Left forelimb (tissue), 1 donor: ENCODE results near the gene CAMK2D.

ENCODE experiments used
- DNase-seq: peaks from one replicate; pipeline ENCODE4 v3.0.0-alpha.2; 2018; ENCODE audit warnings: low spot score

The CAMK2D gene

DNA sequence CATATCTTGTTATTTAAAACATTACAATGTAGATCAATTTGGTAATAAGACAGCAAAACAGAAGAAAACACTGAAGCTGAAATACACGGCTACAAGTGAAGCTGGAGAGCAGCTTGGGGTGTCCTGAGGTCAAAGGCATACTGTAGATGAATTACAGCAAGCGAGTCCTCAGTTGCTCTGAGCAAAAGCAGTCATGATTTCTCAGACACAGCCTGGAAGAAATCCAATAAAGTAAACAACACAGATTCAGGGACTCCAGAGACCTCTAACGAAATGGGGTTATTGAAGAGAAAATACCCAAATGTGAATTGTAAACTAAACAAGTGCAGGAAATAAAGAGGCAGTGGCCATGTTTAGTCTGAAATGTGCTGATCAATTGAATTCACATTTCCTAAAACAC, 324.4 kb downstream of the CAMK2D start:
- DNase-seq = no peak

DNA sequence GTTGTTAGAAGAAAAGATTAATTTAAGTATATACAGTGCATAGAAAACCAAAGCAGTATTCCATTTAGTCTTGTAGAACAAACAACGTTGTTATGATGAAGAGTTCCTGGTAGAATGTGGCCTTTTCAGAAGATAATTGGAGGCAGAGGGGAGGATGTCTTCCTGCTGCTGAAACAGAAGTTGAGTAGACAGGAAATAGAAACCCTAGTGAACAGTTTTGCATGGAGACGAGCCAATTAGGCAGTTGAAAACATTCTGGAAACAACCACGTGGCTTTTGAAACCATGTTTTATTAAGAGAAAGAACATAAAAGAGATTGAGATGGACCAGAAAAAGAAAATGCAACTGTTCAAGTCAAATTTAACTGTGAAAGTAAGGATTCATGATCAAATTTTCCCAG, 325.2 kb downstream of the CAMK2D start:
- no peak for DNase-seq

- DNase-seq = no peak
Measured at GRCh38 chr4:113435893-113436292, 325.6 kb downstream of the CAMK2D start.

DNA sequence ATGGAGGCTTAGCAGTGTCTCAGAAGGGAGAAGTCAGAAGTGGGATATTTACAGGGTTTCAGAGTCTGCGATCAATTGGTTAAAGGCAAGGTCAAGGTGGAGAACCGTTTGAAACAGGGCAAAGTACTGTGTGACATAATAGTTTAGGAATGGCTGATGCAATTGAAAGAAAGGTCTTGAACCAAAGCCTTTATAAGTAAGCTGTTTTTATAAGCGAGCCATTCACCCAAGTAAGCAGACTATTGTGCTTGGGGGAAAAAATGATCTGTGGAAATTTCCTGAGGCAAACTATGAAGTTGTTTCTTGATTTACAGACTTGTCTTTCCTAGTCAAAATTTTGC, 327.3 kb downstream of the CAMK2D start:
- DNase-seq = no peak

- no peak for DNase-seq
Measured at GRCh38 chr4:113433536-113434246, 327.8 kb downstream of the CAMK2D start.

DNA sequence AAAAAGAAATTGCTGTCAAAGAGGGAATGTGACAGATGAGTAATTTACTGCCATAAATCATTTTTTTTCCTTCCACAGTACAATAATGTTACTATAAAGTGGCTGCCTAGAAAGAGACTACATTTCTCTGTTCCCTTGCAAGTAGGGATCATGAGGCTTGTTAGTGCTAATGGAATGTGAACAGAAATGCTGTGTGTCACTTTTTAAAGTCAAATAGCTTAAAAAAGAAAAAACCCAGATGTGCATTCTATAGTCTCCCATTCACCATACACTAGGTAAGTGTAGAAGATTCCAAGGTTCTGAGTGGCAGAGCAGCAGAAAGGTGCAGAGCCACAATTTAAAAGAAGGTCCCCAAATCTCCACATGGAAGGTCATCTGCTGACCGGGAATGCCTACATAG, 328.4 kb downstream of the CAMK2D start:
- DNase-seq = no peak

DNA sequence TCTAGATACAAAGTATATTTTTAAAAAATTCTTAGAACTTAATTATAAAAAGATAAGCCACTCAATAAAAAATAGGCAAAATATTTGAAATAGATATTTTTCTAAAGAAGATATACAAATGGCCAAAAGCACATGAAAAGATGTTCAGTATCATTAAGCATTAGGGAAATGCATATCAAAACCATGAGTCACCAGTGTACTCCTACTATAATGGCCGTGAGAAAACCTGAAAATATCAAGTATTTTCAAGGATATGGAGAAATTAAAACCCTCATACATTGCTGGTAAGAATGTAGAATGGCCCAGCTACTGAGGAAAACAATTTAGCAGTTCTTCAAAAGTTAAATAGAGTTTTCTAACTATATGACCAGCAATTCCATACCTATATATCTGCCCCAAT, 337.9 kb downstream of the CAMK2D start:
- no peak for DNase-seq

- DNase-seq = no peak
Measured at GRCh38 chr4:113420938-113421337, 340.6 kb downstream of the CAMK2D start.

GRCh38 chr4:113419631-113420030, 341.9 kb downstream of the CAMK2D start:
- DNase-seq = no peak

GRCh38 chr4:113411496-113411938, 350.0 kb downstream of the CAMK2D start:
- DNase-seq = no peak

DNA sequence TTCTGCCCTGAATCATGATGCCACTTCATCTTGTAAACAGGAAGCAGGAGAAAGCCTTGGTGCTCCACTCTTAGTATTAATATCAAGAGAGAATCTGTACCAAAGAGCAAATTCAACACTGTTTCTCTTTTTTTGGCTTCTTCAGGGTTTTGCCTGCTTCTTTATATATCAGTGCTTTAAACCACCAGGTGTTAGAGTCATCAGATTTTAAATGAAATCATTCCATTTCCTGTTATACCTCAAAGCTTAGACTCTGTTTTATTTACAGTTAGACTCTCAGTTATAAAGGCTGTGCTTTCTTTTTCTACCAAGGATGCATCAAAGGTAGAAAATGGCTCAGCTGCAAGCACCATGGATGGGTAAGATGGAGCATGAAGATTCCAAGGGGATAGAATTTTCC, 350.9 kb downstream of the CAMK2D start:
- no peak for DNase-seq

GRCh38 chr4:113409181-113409580, 352.4 kb downstream of the CAMK2D start:
- DNase-seq = no peak

- no peak for DNase-seq
Measured at GRCh38 chr4:113407409-113407808, 354.1 kb downstream of the CAMK2D start.

DNA sequence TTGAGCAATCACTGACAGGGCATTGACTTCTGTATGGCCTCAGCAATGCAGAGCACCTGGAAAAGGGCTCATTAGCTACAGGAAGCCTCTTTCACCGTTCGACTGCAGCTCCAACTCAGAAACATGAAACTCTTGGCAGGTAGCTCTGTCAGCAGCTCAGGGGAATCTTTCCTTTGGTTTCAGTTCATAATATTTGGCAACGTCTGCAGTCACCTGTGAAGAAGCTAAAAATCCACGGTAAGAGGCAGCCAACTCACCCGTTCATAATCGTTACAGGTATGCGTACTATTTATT, 354.9 kb downstream of the CAMK2D start:
- DNase-seq = no peak

DNA sequence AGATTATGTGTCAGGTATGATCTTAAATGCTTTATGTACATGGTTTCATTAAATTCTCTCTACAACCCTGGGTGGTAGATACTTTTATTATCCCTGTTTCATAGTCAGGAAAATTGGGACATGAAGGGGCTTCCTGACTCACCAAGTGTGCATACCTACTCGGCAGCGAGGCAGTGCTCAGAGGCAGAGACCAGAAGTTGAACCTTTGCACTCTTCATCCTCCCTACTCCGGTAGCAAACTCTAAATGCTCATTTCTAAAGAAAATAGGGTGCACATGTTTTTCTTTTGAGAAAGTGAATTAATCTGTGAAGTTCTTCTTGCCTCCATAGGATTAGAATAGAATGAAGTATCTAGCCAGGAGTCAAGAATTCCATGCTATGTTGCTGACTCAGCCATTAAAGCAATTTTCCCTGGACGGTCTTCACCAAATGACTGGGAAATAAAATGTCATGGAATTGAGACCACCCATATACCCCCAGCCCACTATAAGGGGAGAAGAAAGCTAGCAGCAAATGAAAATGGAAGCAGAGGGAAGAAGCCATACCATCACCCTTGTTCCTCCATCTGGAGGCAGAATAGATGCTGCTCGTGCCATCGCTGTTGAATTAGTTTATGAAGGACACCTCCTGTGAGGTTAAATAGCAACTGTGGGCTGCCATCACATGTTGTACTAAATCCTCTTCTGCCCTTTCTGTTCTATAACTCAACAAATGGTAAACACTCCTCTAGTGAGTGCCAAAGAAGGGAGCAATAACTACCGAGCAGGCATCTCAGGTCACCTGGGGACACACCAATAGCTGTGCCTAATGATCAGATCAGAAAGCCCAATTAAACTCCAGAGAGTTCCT, 355.4 kb downstream of the CAMK2D start:
- DNase-seq = no peak

GRCh38 chr4:113404841-113405240, 356.7 kb downstream of the CAMK2D start:
- DNase-seq = no peak

GRCh38 chr4:113404167-113404571, 357.4 kb downstream of the CAMK2D start:
- DNase-seq = no peak
